ENCODE results near the gene FGF14. TPM values are rescaled to one million over a fixed set of nuclear protein-coding genes. Genes with fewer than 3 reads are reported as not detected.

The FGF14 gene
- total RNA-seq, 1 donor from 2014 or later: not detected

GRCh38 chr13:102225892-102226291 lies 176.0 kb downstream of the FGF14 start:
- Mint-ChIP-seq H3K27me3 (ENCODE audit: insufficient read depth) (peaks cover 2% of the 10 kb centered on the region), H3K27ac (no peak overlapping the region), H3K36me3 (ENCODE audit: low read depth) (no peaks in the 10 kb centered on the region), H3K4me1 (ENCODE audit: low read depth) (no peaks in the 10 kb centered on the region), H3K4me3 (no peak overlapping the region), H3K9me3 (no peaks in the 10 kb centered on the region)
- no peak for DNase-seq (ENCODE audit: low spot score)
- intact Hi-C loops (cut with micrococcal nuclease): no loop called here

- intact Hi-C loops (cut with micrococcal nuclease): no loop called here
- Mint-ChIP-seq H3K4me1 (ENCODE audit: low read depth) (no peaks in the 10 kb centered on the region), H3K36me3 (ENCODE audit: low read depth) (no peaks in the 10 kb centered on the region), H3K27me3 (ENCODE audit: insufficient read depth) (peaks cover 2% of the 10 kb centered on the region), H3K27ac (no peak overlapping the region), H3K9me3 (no peaks in the 10 kb centered on the region), H3K4me3 (no peak overlapping the region)
- DNase-seq (ENCODE audit: low spot score): no peak
These were observed 181.1 kb downstream of the FGF14 start for GRCh38 chr13:102220681-102221228.

DNA sequence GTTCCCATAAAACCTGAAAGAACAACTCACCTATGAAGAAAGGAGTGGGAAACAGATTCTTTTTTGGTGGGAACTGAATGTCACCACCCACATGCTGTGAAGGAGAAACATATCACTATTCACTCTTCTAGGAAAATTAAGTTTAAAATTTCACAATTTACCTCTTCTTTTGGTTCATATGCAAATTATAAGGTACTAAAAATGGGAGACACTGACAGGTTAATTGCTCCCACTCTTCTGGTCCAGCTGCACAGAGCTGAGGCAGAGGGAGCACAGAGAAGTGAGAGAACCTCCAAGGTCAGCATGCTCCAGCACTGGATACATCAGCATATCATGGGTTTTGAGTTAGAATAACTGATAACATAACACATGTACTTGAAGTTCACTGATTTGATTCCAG lies 186.9 kb downstream of the FGF14 start:
- H3K27ac Mint-ChIP-seq: no peak overlapping the region
- no peaks in the 10 kb centered on the region for H3K9me3 Mint-ChIP-seq
- H3K27me3 Mint-ChIP-seq (ENCODE audit: insufficient read depth): peaks cover 3% of the 10 kb centered on the region
- H3K4me3 Mint-ChIP-seq: no peak overlapping the region
- no peaks in the 10 kb centered on the region for H3K36me3 Mint-ChIP-seq (ENCODE audit: low read depth)
- no peak for DNase-seq (ENCODE audit: low spot score)
- intact Hi-C loops (cut with micrococcal nuclease): no loop called here
- no peaks in the 10 kb centered on the region for H3K4me1 Mint-ChIP-seq (ENCODE audit: low read depth)

GRCh38 chr13:102212729-102213128 lies 189.1 kb downstream of the FGF14 start:
- no peak overlapping the region for H3K4me3 Mint-ChIP-seq
- intact Hi-C loops (cut with micrococcal nuclease): no loop called here
- H3K36me3 Mint-ChIP-seq (ENCODE audit: low read depth): no peaks in the 10 kb centered on the region
- H3K9me3 Mint-ChIP-seq: no peaks in the 10 kb centered on the region
- no peak for DNase-seq (ENCODE audit: low spot score)
- H3K27me3 Mint-ChIP-seq (ENCODE audit: insufficient read depth): peaks cover 3% of the 10 kb centered on the region
- H3K4me1 Mint-ChIP-seq (ENCODE audit: low read depth): no peaks in the 10 kb centered on the region
- no peak overlapping the region for H3K27ac Mint-ChIP-seq

DNA sequence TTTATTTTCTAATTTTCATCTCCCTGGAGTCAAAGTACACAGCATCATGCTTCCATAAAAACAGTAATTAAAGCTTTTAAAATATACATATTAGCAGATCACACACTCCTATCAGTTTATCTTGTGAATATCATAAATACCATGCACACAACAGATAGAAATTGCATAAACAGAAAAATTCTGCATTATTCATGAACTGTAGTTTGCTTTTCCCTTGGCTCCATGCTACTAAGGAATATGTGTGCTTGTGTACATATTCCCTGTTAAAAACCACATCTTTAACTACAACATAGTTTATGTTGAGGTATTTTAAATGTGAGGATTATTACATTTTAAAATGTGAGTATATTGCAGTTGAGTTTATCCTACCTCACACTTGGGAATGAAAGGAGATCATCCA lies 193.5 kb downstream of the FGF14 start:
- Mint-ChIP-seq H3K9me3 (no peaks in the 10 kb centered on the region), H3K27ac (no peak overlapping the region), H3K4me1 (ENCODE audit: low read depth) (no peaks in the 10 kb centered on the region), H3K27me3 (ENCODE audit: insufficient read depth) (peaks cover 1% of the 10 kb centered on the region), H3K36me3 (ENCODE audit: low read depth) (no peaks in the 10 kb centered on the region), H3K4me3 (no peak overlapping the region)
- intact Hi-C loops (cut with micrococcal nuclease): no loop called here
- no peak for DNase-seq (ENCODE audit: low spot score)

- DNase-seq (ENCODE audit: low spot score): no peak
- intact Hi-C loops (cut with micrococcal nuclease): no loop called here
- Mint-ChIP-seq H3K36me3 (ENCODE audit: low read depth) (no peaks in the 10 kb centered on the region), H3K4me1 (ENCODE audit: low read depth) (no peaks in the 10 kb centered on the region), H3K27ac (no peak overlapping the region), H3K9me3 (no peaks in the 10 kb centered on the region), H3K27me3 (ENCODE audit: insufficient read depth) (peaks cover 1% of the 10 kb centered on the region), H3K4me3 (no peak overlapping the region)
These were observed 194.0 kb downstream of the FGF14 start for GRCh38 chr13:102207680-102208342.

- intact Hi-C loops (cut with micrococcal nuclease): no loop called here
- DNase-seq (ENCODE audit: low spot score): no peak
- no peaks in the 10 kb centered on the region for H3K36me3 Mint-ChIP-seq (ENCODE audit: low read depth)
- H3K4me1 Mint-ChIP-seq (ENCODE audit: low read depth): no peaks in the 10 kb centered on the region
- no peaks in the 10 kb centered on the region for H3K27me3 Mint-ChIP-seq (ENCODE audit: insufficient read depth)
- H3K9me3 Mint-ChIP-seq: no peaks in the 10 kb centered on the region
- H3K4me3 Mint-ChIP-seq: no peak overlapping the region
- no peak overlapping the region for H3K27ac Mint-ChIP-seq
These were observed 198.1 kb downstream of the FGF14 start for GRCh38 chr13:102203718-102204117.

- peaks cover 5% of the 10 kb centered on the region for H3K27me3 Mint-ChIP-seq (ENCODE audit: insufficient read depth)
- no peaks in the 10 kb centered on the region for H3K36me3 Mint-ChIP-seq (ENCODE audit: low read depth)
- no peaks in the 10 kb centered on the region for H3K9me3 Mint-ChIP-seq
- no peak for DNase-seq (ENCODE audit: low spot score)
- intact Hi-C loops (cut with micrococcal nuclease): no loop called here
- no peak overlapping the region for H3K4me3 Mint-ChIP-seq
- H3K4me1 Mint-ChIP-seq (ENCODE audit: low read depth): no peaks in the 10 kb centered on the region
- H3K27ac Mint-ChIP-seq: no peak overlapping the region
These were observed 203.2 kb downstream of the FGF14 start for GRCh38 chr13:102198418-102199311.

- Mint-ChIP-seq H3K36me3 (ENCODE audit: low read depth) (no peaks in the 10 kb centered on the region), H3K4me1 (ENCODE audit: low read depth) (no peaks in the 10 kb centered on the region), H3K27ac (no peak overlapping the region), H3K9me3 (no peaks in the 10 kb centered on the region), H3K27me3 (ENCODE audit: insufficient read depth) (peaks cover 5% of the 10 kb centered on the region), H3K4me3 (no peak overlapping the region)
- intact Hi-C loops (cut with micrococcal nuclease): loop anchor here (1.0 kb wide), 1 partner anchor 260 kb away; no protein-coding TSS in a partner anchor
- DNase-seq (ENCODE audit: low spot score): no peak
These were observed 204.7 kb downstream of the FGF14 start for GRCh38 chr13:102197193-102197592.

DNA sequence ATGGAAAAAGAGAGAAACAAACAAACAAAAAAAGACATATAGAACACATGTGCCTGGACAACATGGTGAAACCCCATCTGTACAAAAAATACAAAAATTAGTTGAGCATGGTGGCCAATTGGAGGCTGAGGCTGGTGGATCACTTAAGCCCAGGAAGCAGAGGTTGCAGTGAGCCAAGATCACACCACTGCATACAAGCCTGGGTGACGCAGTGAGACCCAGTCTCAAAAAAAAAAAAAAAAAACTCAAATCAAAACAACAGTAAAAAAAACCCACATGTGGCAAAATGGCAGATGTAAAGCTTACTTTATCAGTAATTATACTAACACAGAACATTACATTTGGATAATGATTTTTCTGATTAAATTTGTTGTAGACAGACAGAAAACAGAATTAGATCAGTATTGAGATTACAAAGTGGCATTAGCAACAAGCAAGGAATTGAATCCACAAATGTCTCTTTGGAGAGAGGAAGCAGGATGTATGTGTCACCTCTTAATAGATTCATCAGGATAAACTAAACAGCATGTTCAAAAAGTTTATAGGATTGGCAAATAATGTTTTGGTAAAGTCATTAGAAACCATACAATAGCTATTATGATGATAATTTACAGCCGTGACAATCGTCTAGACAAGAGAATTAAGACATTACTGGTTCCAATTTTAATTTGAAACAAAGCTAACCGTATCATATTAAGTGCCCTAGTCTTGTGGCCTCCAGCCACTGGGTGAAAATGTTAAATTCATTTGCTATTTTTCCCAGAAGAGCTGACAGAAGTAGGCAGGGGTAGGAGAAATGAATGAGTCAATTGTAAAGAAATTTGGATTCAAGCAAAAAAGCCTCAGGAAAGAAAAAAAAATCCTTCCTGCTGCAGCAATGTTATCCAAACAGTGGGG lies 206.0 kb downstream of the FGF14 start:
- no peaks in the 10 kb centered on the region for H3K9me3 Mint-ChIP-seq

GRCh38 chr13:102192858-102193257 lies 209.0 kb downstream of the FGF14 start:
- Mint-ChIP-seq H3K4me3 (no peak overlapping the region), H3K36me3 (ENCODE audit: low read depth) (no peaks in the 10 kb centered on the region)
- intact Hi-C loops (cut with micrococcal nuclease): no loop called here

More for the DNA sequence above, 206.0 kb downstream of the FGF14 start:
- no peak for DNase-seq (ENCODE audit: low spot score)
- Mint-ChIP-seq H3K36me3 (ENCODE audit: low read depth) (no peaks in the 10 kb centered on the region), H3K27ac (no peak overlapping the region), H3K4me3 (no peak overlapping the region), H3K4me1 (ENCODE audit: low read depth) (no peaks in the 10 kb centered on the region), H3K27me3 (ENCODE audit: insufficient read depth) (peaks cover 5% of the 10 kb centered on the region)
- intact Hi-C loops (cut with micrococcal nuclease): no loop called here

GRCh38 chr13:102191951-102192502 lies 209.8 kb downstream of the FGF14 start:
- Mint-ChIP-seq H3K36me3 (ENCODE audit: low read depth) (no peaks in the 10 kb centered on the region), H3K27ac (no peak overlapping the region), H3K9me3 (no peaks in the 10 kb centered on the region), H3K27me3 (ENCODE audit: insufficient read depth) (peaks cover 2% of the 10 kb centered on the region), H3K4me1 (ENCODE audit: low read depth) (no peaks in the 10 kb centered on the region), H3K4me3 (no peak overlapping the region)
- no peak for DNase-seq (ENCODE audit: low spot score)
- intact Hi-C loops (cut with micrococcal nuclease): no loop called here

More at GRCh38 chr13:102192858-102193257, 209.0 kb downstream of the FGF14 start:
- Mint-ChIP-seq H3K9me3 (no peaks in the 10 kb centered on the region), H3K27ac (no peak overlapping the region), H3K27me3 (ENCODE audit: insufficient read depth) (peaks cover 2% of the 10 kb centered on the region), H3K4me1 (ENCODE audit: low read depth) (no peaks in the 10 kb centered on the region)
- DNase-seq (ENCODE audit: low spot score): no peak
